GM06990 (cell line): ENCODE data around the gene EML6.

Experiments
- DNase-seq: peaks from one replicate; pipeline ENCODE4 v3.0.0-alpha.2; 2011; ENCODE audit not compliant: insufficient read length; ENCODE audit errors: extremely low read depth
- H3K27me3 ChIP-seq: replicated peaks from 2 replicates; pipeline ENCODE4 v1.6.0; 2011; ENCODE audit warnings: low read length; ENCODE audit not compliant: control insufficient read depth, insufficient read depth
- H3K36me3 ChIP-seq: 2 replicates; pipeline ENCODE4 v1.5.1; 2011; ENCODE audit warnings: low read length; ENCODE audit not compliant: control insufficient read depth, insufficient read depth
- H3K4me3 ChIP-seq: replicated peaks from 2 replicates; pipeline ENCODE4 v1.5.1; 2011; ENCODE audit warnings: low read depth, mild to moderate bottlenecking, control low read depth, low read length
- CTCF ChIP-seq: IDR thresholded peaks from 2 replicates; pipeline ENCODE4 v1.5.1; 2011; ENCODE audit warnings: low read length, control low read depth, mild to moderate bottlenecking, inconsistent platforms; ENCODE audit not compliant: insufficient read depth, poor library complexity, severe bottlenecking

EML6 gene

GRCh38 chr2:54956111-54956627, 232.7 kb downstream of the EML6 start:
- H3K27me3 ChIP-seq, result no peaks in the 10 kb centered on the region
- H3K36me3 ChIP-seq, result no peaks in the 10 kb centered on the region
- no peak for TF ChIP-seq CTCF
- no peak overlapping the region for H3K4me3 ChIP-seq
- no peak for DNase-seq

DNA sequence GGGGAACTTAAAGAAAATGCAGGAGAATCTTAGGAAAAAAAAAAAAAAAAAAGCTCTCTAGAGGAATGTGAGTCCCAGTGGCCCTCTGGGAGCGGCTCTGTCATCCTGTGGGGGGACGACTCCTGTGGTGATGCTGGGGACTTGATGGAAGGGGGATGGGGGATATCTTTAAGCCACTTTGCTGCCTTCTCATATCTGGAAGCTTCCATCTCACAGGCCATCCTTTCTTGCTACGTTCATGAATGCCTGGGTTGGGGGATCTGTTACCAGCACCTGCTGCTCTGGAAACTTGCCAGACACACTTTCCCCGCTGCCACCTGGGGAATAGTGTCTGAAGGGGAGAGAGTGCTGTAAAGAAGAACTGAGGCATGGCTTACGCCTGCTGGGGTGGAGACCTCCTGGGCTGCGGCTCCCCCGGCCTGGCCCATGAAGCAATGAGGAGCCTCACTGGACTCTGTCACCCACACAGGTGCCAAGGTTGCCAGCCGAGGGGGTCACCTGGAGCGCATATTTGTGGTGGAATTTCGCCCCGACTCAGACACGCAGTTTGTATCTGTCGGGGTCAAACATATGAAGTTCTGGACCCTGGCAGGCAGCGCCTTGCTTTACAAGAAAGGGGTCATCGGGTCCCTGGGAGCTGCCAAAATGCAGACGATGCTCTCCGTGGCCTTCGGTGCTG, 234.0 kb downstream of the EML6 start:
- DNase-seq, result no peak
- H3K27me3 ChIP-seq, result no peaks in the 10 kb centered on the region
- no peak overlapping the region for H3K4me3 ChIP-seq
- no peaks in the 10 kb centered on the region for H3K36me3 ChIP-seq
- no peak for TF ChIP-seq CTCF

GRCh38 chr2:54958717-54959371, 235.4 kb downstream of the EML6 start:
- TF ChIP-seq CTCF, result no peak
- Histone ChIP-seq H3K4me3 (no peak overlapping the region), H3K27me3 (no peaks in the 10 kb centered on the region), H3K36me3 (no peaks in the 10 kb centered on the region)
- DNase-seq, result no peak

DNA sequence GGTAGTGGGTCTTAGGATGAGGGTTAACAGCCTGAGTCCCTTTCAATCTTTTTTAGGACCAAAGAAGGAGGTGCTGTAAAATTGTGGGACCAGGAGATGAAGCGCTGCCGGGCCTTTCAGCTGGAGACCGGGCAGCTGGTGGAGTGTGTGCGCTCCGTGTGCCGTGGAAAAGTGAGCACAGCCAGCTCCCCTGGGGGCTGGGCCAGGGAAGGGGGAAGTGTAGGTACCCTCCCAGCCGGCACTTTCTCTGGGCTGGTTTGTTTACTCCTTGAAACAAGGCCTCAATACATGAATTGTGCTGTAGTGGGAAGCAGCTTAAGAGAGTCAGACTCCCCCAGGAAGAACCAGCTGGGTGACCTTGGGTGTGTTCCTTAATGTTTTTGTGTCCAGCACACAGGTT, 236.7 kb downstream of the EML6 start:
- no peak for DNase-seq
- Histone ChIP-seq H3K36me3 (no peaks in the 10 kb centered on the region), H3K27me3 (no peaks in the 10 kb centered on the region), H3K4me3 (no peak overlapping the region)
- no peak for TF ChIP-seq CTCF

DNA sequence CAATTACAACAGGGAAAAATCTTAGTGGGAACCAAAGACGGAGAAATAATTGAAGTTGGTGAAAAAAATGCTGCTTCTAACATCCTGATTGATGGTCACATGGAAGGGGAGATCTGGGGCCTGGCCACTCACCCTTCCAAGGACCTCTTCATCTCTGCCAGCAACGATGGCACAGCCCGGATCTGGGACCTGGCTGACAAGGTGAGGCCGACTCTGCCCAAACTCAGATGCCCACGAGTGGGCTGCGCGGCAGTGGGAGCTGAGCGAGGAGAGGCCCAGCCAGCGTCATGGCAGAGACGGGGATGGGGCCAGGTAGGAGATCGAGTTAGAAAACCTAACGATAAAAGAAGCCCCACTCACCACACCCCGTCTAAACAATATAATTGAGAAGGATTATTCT, 239.0 kb downstream of the EML6 start:
- DNase-seq, result no peak
- Histone ChIP-seq H3K27me3 (no peaks in the 10 kb centered on the region), H3K4me3 (no peak overlapping the region), H3K36me3 (no peaks in the 10 kb centered on the region)
- TF ChIP-seq CTCF, result no peak
